OCI-LY7 (cell line): ENCODE results near the gene CHRNB4. TPM values are rescaled to one million over a fixed set of nuclear protein-coding genes. Genes with fewer than 3 reads are reported as not detected.

Source experiments
- BruUV-seq: library from RNA; stranded (reverse); fragments of 400-500 nt; replicated peaks from 2 replicates; lab custom pipeline; 2021; lab: Mats Ljungman, UMichigan
- CTCF ChIA-PET: fragments of 300-600 bp; sonication (Branson Sonifier 250); formaldehyde crosslinking; loops from one replicate; lab custom pipeline; 2022; ENCODE audit warnings: antibody characterized with exemption; ENCODE audit not compliant: unreplicated experiment; lab: Charles Lee
- POLR2A ChIA-PET: fragments of 300-600 bp; sonication (Branson Sonifier 250); formaldehyde crosslinking; loops from one replicate; lab custom pipeline; 2022; ENCODE audit warnings: antibody characterized with exemption; lab: Charles Lee
- DNase-seq: peaks from one replicate; pipeline ENCODE4 v3.0.0-alpha.2; 2015; ENCODE audit warnings: low spot score
- H2AFZ ChIP-seq: fragments of 200-600 bp; sonication (generic), shearing (Covaris generic); 2 replicates; pipeline ENCODE4 v1.6.1; 2014; ENCODE audit warnings: mild to moderate bottlenecking, antibody characterized with exemption, low read length, moderate library complexity
- H3K27ac ChIP-seq: fragments of 200-600 bp; sonication (generic); 2 replicates; pipeline ENCODE4 v1.5.1; 2014; ENCODE audit warnings: mixed run types, low read depth, mild to moderate bottlenecking, moderate library complexity, low read length, inconsistent platforms; ENCODE audit not compliant: poor library complexity, severe bottlenecking
- H3K36me3 ChIP-seq: fragments of 200-600 bp; sonication (generic); 2 replicates; pipeline ENCODE4 v1.6.1; 2014; ENCODE audit warnings: mild to moderate bottlenecking, antibody characterized with exemption, low read length, moderate library complexity, mixed read lengths; ENCODE audit not compliant: insufficient read depth
- H3K4me1 ChIP-seq: fragments of 200-600 bp; sonication (generic); 2 replicates; pipeline ENCODE4 v1.5.1; 2014; ENCODE audit warnings: mild to moderate bottlenecking, low read length; ENCODE audit not compliant: insufficient read depth, poor library complexity, severe bottlenecking
- H3K4me2 ChIP-seq: fragments of 200-600 bp; sonication (generic); 2 replicates; pipeline ENCODE4 v1.6.1; 2014; ENCODE audit warnings: mild to moderate bottlenecking, low read length
- H3K4me3 ChIP-seq: fragments of 200-600 bp; sonication (generic); 2 replicates; pipeline ENCODE4 v1.5.1; 2014; ENCODE audit warnings: mild to moderate bottlenecking, low read depth, low read length; ENCODE audit not compliant: poor library complexity, severe bottlenecking
- H3K79me2 ChIP-seq: fragments of 200-600 bp; sonication (generic); 2 replicates; pipeline ENCODE4 v1.6.1; 2016; ENCODE audit warnings: low read depth, mild to moderate bottlenecking, low read length, moderate library complexity, mixed read lengths; ENCODE audit not compliant: insufficient read depth
- H3K9me2 ChIP-seq: fragments of 200-600 bp; sonication (generic); 2 replicates; pipeline ENCODE4 v1.6.1; 2016; ENCODE audit warnings: mild to moderate bottlenecking, low read length, mixed read lengths; ENCODE audit not compliant: insufficient read depth
- H3K9me3 ChIP-seq: fragments of 200-600 bp; sonication (generic); 2 replicates; pipeline ENCODE4 v1.6.1; 2014; ENCODE audit warnings: mild to moderate bottlenecking, mixed run types, low read length, mixed read lengths
- H4K20me1 ChIP-seq: fragments of 200-600 bp; sonication (generic); 2 replicates; pipeline ENCODE4 v1.6.1; 2014; ENCODE audit warnings: mild to moderate bottlenecking, antibody characterized with exemption, low read length, moderate library complexity, mixed read lengths; ENCODE audit not compliant: insufficient read depth
- EZH2phosphoT487 ChIP-seq: fragments of 200-600 bp; sonication (generic); IDR thresholded peaks from 2 replicates; pipeline ENCODE4 v1.6.1; 2018; ENCODE audit warnings: low read depth, borderline replicate concordance, mild to moderate bottlenecking, mixed run types, antibody characterized with exemption, low read length, moderate library complexity, mixed read lengths
- intact Hi-C: fragments of 100-400 bp; cut with micrococcal nuclease; formaldehyde crosslinking; loops from one replicate; pipeline ENCODE4 v1.10.0; 2022; ENCODE audit not compliant: unreplicated experiment
- total RNA-seq, 2 experiments: library from RNA; depleted of rRNA in 1 of 2; stranded (reverse); fragments of >200 nt in 1 of 2; shearing (Covaris generic) in 1 of 2; gene quantifications; 2 replicates each; pipeline ENCODE4 v1.2.3, GENCODE V29; 2014 to 2022
- TF ChIP-seq, protein P1 (sequence below): fragments of 200-600 bp; sonication (generic); conservative IDR thresholded peaks from 2 replicates; pipeline ENCODE4 v1.5.1; 2014; ENCODE audit warnings: mild to moderate bottlenecking, antibody characterized with exemption, low read length, moderate library complexity, mixed read lengths

CHRNB4 gene
- total RNA-seq, 2 experiments from 2014 or later, result not detected

GRCh38 chr15:78671626-78672211 lies 30.7 kb upstream of the CHRNB4 start:
- H3K36me3 ChIP-seq, result no peaks in the 10 kb centered on the region
- H3K4me2 ChIP-seq, result no peak overlapping the region
- BruUV-seq, result no TSS peak
- ChIA-PET POLR2A (interaction anchor here (0.6 to 1.2 kb wide), 4 partner anchors 21 to 373 kb away, joined by 3 to 8 read pairs (median 4); no protein-coding TSS in a partner anchor), CTCF (interaction anchor here (0.6 kb wide), 1 partner anchor 1582 kb away, joined by 3 read pairs; no protein-coding TSS in a partner anchor)
- intact Hi-C loops, result no loop called here
- no peaks in the 10 kb centered on the region for H3K79me2 ChIP-seq
- TF ChIP-seq, protein P1, sequence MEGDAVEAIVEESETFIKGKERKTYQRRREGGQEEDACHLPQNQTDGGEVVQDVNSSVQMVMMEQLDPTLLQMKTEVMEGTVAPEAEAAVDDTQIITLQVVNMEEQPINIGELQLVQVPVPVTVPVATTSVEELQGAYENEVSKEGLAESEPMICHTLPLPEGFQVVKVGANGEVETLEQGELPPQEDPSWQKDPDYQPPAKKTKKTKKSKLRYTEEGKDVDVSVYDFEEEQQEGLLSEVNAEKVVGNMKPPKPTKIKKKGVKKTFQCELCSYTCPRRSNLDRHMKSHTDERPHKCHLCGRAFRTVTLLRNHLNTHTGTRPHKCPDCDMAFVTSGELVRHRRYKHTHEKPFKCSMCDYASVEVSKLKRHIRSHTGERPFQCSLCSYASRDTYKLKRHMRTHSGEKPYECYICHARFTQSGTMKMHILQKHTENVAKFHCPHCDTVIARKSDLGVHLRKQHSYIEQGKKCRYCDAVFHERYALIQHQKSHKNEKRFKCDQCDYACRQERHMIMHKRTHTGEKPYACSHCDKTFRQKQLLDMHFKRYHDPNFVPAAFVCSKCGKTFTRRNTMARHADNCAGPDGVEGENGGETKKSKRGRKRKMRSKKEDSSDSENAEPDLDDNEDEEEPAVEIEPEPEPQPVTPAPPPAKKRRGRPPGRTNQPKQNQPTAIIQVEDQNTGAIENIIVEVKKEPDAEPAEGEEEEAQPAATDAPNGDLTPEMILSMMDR, result no peak
- TF ChIP-seq EZH2phosphoT487, result no peak
- H2AFZ ChIP-seq, result no peak overlapping the region
- DNase-seq, result no peak
- no peaks in the 10 kb centered on the region for H3K4me1 ChIP-seq
- no peaks in the 10 kb centered on the region for H4K20me1 ChIP-seq
- H3K4me3 ChIP-seq, result no peak overlapping the region
- no peaks in the 10 kb centered on the region for H3K9me3 ChIP-seq
- no peak overlapping the region for H3K27ac ChIP-seq
- no peaks in the 10 kb centered on the region for H3K9me2 ChIP-seq

GRCh38 chr15:78668987-78669386 lies 28.0 kb upstream of the CHRNB4 start:
- Histone ChIP-seq H4K20me1 (no peaks in the 10 kb centered on the region), H3K4me1 (no peaks in the 10 kb centered on the region), H3K4me3 (no peak overlapping the region), H3K79me2 (no peaks in the 10 kb centered on the region), H3K9me2 (no peaks in the 10 kb centered on the region), H2AFZ (no peak overlapping the region), H3K36me3 (no peaks in the 10 kb centered on the region), H3K9me3 (no peaks in the 10 kb centered on the region), H3K27ac (no peak overlapping the region), H3K4me2 (no peak overlapping the region)
- ChIA-PET POLR2A (interaction anchor here (0.6 kb wide), 1 partner anchor 442 kb away, joined by 5 read pairs; no protein-coding TSS in a partner anchor), CTCF (no interaction called here)
- no TSS peak for BruUV-seq
- TF ChIP-seq EZH2phosphoT487, result no peak
- TF ChIP-seq, protein P1, result no peak
- DNase-seq, result no peak
- intact Hi-C loops, result no loop called here

DNA sequence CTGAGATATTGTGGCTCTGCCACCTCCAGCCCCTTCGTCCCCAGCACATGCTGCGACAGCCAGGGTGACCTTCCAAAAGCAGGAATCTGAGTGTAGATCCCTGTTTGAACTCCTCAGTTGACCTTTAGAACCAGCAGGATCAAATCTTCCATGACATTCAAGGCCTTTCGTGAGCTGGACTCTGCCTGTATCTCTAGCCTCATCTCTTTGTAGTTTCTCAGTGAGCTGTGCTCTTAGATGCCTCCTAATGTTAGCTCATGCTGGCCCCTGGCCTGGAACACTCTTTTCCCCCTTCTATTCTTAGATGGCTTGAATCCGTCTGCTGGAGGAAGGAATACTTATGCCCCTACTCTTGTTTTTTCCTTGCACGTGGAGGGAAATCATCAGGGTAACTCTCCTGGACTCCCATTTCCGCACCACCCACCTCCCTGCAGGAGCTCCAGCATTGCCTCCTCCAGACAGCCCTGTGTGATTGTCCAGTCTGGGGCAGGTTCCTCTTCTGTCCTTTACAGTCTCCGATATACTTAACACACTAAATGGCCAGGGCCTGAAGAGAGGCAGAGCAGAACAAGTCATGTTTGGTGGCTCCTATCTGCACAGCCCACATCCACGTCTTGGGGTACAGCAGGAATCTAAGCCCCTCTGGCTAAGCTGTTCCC lies 26.7 kb upstream of the CHRNB4 start:
- TF ChIP-seq, protein P1, result no peak
- TF ChIP-seq EZH2phosphoT487, result no peak
- Histone ChIP-seq H3K79me2 (no peaks in the 10 kb centered on the region), H3K4me1 (no peaks in the 10 kb centered on the region), H4K20me1 (no peaks in the 10 kb centered on the region), H3K4me3 (no peak overlapping the region), H3K9me3 (no peaks in the 10 kb centered on the region), H3K27ac (no peak overlapping the region), H3K4me2 (no peak overlapping the region), H3K9me2 (no peaks in the 10 kb centered on the region), H3K36me3 (no peaks in the 10 kb centered on the region), H2AFZ (no peak overlapping the region)
- CTCF ChIA-PET, result no interaction called here
- DNase-seq, result no peak
- POLR2A ChIA-PET, result interaction anchor here (0.6 kb wide), 1 partner anchor 179 kb away, joined by 3 read pairs; no protein-coding TSS in a partner anchor
- BruUV-seq, result no TSS peak
- intact Hi-C loops, result no loop called here
